NCI-H510A (cell line): Measurements from ENCODE around the gene SRCAP.
"Not testable (repeated sequence)": the region's sequence is repeated elsewhere in the genome, so short reads cannot be mapped to it uniquely, and the experiment has no call there.

ENCODE experiments used
- DNase-seq: peaks from one replicate; lab custom pipeline; 2025; lab: John Stamatoyannopoulos, UW

Gene SRCAP

DNA sequence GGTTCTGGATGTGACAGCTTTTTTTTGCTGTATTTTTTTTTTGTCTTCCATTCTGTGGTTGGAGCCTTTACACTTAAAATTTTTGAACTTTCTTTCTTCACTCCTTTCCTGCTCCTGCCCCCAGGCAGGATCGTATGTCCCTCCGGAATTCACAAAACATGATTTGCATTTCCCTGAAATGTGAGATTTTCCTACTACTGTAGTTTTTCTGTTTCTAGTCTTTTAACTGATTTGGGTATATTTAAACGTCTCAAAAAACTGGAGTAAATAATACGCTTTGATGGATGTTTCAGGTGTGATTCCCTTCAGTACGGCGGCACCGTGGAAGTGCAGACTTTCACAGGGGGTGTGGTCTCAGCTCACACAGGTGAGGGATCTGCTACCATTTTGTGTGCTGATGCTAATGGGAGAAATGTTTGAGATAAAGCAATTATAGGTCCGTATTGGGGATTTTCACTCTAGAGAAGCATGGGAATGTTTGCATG is 686 bp downstream of the SRCAP start:
- no peak for DNase-seq

DNA sequence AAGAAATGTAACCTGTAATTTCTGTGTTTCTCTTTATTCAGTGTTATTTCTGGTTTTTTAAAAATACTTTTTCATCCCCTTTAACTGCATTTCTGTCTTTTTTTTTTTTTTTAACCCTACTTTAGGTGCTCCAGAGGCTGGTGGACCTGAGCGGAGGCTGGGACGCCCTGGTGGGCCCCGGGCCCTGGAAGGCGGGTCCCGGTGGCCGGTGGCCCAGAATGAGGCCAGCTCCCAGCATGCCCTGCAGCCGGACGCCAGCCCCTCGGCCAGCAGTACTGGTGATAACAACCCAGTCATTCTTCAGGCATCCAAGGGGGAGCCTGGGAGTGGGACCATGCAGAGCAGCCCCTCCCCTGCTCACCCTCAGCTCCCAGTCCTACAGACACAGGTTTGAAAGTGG is 1.5 kb downstream of the SRCAP start:
- no peak for DNase-seq

DNA sequence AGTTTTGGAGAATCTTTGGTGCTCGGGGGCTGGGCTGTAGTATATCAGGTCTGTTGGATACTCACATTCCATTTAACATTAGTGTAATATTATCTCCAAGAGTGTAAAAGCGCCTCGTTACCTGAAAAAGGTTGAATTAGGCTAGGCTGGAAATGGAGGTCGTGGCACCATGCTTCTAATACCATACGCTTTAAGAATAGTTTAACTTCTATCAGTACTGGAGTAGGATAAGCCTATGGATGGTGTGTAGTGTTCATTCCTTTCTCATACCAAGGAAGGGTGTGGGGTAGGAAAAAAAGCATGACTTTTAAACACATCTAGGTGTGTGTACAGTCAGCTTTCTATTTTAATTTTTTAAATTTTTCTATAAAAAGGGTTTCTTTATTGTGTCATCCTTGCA is 2.0 kb downstream of the SRCAP start:
- DNase-seq, result no peak

DNA sequence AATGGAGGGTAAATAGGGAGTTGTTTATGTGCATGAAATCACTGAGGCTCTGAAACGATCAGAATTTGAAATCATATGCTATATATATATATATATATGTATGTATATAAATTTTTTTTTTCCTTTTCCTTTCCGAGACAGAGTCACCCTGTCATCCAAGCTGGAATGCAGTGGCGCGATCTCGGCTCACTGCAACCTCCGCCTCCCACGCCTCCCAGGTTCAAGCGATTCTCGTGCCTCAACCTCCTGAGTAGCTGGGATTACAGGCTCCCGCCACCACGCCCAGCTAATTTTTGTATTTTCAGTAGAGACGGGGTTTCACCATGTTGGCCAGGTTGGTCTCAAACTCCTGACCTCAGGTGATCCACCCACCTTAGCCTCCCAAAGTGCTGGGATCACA is 4.1 kb downstream of the SRCAP start:
- not testable (repeated sequence) for DNase-seq

GRCh38 chr16:30703971-30704370 is 5.0 kb downstream of the SRCAP start:
- DNase-seq, result no peak

GRCh38 chr16:30706046-30706445 is 7.1 kb downstream of the SRCAP start:
- no peak for DNase-seq

- no peak for DNase-seq
Measured at GRCh38 chr16:30710971-30711370, 12.0 kb downstream of the SRCAP start.

GRCh38 chr16:30711712-30712111 is 12.7 kb downstream of the SRCAP start:
- DNase-seq, result no peak

DNA sequence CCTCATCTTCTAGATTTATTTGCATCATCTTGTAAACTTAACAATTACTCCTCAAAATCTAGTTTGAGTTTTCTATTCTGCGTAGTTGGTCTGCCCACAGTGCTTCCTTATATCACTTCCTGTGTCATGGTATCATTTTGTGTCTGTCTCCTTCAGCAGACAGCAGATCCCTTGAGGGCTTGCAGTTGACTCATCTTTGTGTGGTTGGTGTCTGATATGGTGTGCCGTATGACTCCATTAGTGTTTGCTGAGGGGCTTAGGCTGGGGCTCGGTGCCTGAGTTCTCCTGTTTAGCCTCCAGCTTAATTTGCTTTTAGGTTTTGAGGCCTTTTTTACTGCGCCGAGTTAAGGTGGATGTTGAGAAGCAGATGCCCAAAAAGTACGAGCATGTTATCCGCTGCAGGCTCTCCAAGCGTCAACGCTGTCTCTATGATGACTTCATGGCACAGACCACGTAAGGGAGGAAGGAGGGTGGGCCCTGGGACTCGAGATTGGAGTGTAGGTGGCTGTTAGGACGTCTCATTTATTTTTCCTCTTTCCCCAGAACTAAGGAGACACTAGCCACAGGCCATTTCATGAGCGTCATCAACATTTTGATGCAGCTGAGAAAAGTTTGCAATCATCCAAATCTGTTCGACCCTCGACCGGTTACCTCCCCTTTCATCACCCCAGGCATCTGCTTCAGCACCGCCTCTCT is 16.9 kb downstream of the SRCAP start:
- no peak for DNase-seq

DNA sequence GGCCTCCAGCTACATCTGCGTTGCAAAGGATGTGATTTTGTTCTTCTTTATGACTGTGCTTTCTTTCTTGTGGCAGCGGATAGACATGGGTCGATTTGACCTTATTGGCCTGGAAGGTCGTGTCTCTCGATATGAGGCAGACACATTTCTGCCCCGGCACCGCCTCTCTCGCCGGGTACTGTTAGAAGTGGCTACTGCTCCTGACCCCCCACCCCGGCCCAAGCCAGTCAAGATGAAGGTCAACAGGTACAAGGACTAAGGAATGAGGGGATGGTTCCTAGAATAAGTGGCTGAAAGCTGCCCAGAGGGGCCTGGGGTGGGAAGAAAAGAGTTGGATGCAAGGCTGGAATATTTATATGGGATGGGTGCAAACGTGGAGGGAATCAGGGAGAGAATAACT is 21.1 kb downstream of the SRCAP start:
- DNase-seq, result no peak

DNA sequence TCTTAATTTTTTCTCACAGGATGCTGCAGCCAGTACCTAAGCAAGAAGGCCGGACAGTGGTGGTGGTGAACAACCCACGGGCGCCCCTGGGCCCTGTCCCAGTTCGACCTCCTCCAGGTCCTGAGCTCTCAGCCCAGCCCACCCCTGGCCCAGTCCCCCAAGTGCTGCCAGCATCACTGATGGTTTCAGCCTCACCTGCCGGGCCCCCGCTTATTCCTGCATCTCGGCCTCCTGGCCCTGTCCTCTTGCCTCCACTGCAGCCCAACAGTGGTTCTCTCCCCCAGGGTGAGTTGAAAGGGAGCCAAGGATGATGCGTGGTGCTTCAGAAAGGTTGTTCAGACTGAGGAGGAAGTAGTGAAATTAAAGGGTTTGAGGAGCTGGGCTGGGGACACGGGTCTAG is 21.7 kb downstream of the SRCAP start:
- DNase-seq, result no peak

GRCh38 chr16:30721167-30721566 is 22.2 kb downstream of the SRCAP start:
- DNase-seq, result no peak

DNA sequence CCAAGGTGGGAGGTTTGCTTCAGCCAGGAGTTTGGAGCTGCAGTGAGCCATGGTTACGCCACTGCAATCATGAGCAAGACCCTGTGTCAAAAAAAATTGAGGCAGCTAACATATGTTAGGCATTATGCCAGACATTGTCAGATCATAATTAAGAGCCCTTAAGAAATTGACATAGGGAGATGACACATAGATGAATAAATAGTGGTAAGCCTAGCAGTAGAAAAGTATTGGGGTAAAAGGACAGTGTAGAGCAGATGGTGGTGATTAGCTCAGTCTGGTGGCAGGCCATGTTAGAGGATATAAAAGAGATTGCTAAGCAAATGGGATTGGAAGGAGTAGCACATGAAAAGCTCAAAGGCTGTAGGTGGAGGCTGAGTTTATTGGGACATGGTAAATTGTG is 22.6 kb downstream of the SRCAP start:
- no peak for DNase-seq

DNA sequence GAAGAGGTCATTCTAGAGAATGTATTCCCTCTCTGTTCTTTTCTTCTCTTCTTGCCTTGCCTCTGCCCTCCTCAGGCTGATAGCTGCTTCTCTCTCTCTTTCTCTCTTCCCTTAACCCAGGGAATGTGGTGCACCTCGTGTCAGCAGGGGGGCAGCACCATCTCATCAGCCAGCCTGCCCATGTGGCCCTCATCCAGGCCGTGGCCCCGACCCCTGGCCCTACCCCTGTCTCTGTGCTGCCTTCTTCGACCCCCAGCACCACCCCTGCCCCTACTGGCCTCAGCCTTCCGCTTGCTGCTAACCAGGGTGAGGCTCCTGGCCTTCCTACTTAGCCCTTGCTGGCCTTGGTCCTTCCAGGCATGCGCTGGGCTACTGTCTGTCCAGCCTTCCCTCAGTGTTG is 23.5 kb downstream of the SRCAP start:
- DNase-seq, result no peak

GRCh38 chr16:30722916-30723315 is 23.9 kb downstream of the SRCAP start:
- DNase-seq, result no peak

GRCh38 chr16:30723725-30724355 is 24.9 kb downstream of the SRCAP start:
- no peak for DNase-seq

GRCh38 chr16:30724641-30725417 is 25.9 kb downstream of the SRCAP start:
- no peak for DNase-seq

- DNase-seq, result no peak
Measured at GRCh38 chr16:30725418-30725792, 26.4 kb downstream of the SRCAP start.

- DNase-seq, result no peak
Measured at GRCh38 chr16:30728321-30728720, 29.4 kb downstream of the SRCAP start.

DNA sequence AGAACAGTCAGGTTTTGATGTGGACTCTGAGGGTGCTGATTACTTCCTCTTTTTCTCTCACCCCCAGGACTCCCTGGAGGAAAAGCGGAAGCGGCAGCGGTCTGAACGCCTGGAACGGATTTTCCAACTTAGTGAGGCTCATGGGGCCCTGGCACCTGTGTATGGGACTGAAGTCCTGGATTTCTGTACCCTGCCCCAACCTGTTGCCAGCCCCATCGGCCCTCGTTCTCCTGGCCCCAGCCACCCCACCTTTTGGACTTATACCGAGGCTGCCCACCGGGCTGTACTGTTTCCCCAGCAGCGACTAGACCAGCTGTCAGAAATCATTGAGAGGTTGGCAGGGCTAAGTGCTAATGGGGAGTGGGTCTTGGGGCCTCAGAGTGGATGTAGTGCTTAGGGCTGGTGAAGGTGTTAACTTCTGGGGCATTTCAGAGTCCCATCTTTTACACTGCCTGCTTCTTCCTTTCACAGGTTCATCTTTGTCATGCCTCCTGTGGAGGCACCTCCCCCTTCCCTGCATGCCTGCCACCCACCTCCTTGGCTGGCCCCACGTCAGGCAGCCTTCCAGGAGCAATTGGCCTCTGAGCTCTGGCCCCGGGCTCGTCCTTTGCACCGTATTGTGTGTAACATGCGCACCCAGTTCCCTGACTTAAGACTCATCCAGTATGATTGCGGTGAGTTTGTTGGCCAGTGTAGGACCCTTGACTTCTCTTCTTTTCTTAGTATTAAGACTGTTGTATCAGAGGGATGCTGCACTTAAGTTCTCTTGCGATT is 30.1 kb downstream of the SRCAP start:
- DNase-seq, result no peak

- DNase-seq, result no peak
Measured at GRCh38 chr16:30731411-30731810, 32.4 kb downstream of the SRCAP start.
